ENCODE data around the gene RAD51B. TPM values are rescaled to one million over a fixed set of nuclear protein-coding genes. Genes with fewer than 3 reads are reported as not detected.
"Not testable (repeated sequence)": the region's sequence is repeated elsewhere in the genome, so short reads cannot be mapped to it uniquely, and the experiment has no call there.

The RAD51B gene
- total RNA-seq, 1 donor from 2014 or later, result 14.7 TPM

GRCh38 chr14:67978749-67979148, 159.2 kb downstream of the RAD51B start:
- DNase-seq (ENCODE audit: low spot score), result no peak

GRCh38 chr14:67982711-67983608, 163.4 kb downstream of the RAD51B start:
- no peak for DNase-seq (ENCODE audit: low spot score)

GRCh38 chr14:67984274-67984673, 164.7 kb downstream of the RAD51B start:
- no peak for DNase-seq (ENCODE audit: low spot score)

DNA sequence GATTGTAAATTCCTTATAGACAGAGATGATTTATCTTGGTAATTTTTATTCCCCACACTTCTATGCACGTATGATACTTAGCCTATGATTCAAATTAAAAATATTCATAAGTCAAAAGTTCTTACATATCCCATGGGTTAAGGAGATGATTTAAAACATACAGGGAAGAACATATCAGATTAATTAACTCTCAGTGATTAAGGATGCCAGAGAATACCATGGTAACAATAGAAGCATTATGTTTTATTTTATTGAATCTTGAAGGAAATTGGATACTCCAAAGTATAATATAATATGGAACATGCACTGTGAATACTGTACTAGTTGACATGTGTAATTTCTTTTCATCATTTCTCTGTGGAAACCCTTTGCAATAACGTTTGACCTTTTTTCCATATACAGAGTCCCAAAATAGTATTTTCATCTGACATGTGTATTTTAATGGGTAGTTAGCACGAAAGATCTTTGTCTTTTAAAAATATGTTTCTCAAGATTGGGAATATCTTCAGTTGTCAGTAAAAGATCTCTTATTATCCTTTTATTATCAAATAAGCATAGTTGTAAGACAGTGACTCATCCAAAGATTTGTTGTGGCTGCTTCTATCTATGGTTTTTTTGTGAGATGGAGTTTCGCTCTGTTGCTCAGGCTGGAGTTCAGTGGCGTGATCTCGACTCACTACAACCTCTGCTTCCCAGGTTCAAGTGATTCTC, 166.7 kb downstream of the RAD51B start:
- DNase-seq (ENCODE audit: low spot score), result no peak

DNA sequence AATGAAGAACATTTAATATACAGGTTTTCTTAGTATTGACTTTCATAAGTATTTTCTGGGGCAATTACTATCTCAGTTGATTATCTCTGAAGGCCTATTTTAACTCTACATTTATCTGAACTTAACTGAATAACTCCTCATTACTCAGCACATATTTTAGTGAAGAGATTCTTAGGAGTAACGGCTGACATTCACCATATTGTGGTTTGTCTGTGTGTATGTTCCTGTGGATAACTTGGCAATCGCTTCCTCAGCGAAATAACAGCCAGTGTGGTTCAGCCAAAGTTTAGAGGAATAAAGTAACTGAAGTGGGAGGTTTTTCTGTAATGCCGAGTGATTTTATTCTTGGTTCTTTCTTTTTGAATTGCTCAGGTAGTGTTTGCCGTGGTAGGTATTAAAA, 168.0 kb downstream of the RAD51B start:
- no peak for DNase-seq (ENCODE audit: low spot score)

- DNase-seq (ENCODE audit: low spot score), result not testable (repeated sequence)
Measured at GRCh38 chr14:67988210-67988609, 168.6 kb downstream of the RAD51B start.

GRCh38 chr14:67990576-67990975, 171.0 kb downstream of the RAD51B start:
- no peak for DNase-seq (ENCODE audit: low spot score)

GRCh38 chr14:67994531-67994930, 175.0 kb downstream of the RAD51B start:
- no peak for DNase-seq (ENCODE audit: low spot score)

DNA sequence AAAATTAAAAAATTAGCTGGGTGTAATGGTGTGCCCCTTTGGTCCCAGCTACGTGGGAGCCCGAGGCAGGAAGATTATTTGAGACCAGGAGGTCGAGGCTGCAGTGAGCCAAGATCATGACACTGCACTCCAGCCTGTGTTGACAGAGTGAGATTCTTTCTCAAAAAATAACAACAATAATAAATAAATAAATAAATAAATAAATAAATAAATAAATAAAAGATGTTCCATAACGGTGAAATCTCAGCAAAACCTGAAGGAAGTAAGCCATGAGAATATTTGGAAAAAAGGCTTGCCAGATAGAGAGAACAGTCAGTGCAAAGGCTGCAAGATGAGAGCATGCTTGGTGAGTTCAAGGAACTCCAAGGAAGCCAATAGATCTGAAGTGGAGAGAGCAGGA, 176.7 kb downstream of the RAD51B start:
- DNase-seq (ENCODE audit: low spot score), result no peak

DNA sequence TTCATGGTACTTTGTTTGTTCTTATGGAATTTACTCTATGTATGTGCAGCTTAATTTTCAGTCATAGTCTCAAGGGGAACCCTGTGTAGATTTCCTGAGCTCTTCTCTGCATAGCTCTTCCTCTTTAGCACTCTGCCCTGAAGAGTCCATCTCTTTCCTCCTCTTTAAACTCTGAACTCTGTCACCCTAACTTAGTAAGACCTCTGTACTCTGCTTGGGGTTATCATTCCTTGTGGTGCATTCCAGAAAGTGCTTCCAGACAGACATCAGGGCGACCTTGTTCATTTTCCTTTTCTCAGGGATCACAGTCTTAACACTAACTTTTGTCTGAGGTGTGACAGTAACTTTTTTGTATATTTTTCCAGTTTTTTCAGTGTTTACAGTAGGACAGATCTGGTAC, 179.3 kb downstream of the RAD51B start:
- no peak for DNase-seq (ENCODE audit: low spot score)

DNA sequence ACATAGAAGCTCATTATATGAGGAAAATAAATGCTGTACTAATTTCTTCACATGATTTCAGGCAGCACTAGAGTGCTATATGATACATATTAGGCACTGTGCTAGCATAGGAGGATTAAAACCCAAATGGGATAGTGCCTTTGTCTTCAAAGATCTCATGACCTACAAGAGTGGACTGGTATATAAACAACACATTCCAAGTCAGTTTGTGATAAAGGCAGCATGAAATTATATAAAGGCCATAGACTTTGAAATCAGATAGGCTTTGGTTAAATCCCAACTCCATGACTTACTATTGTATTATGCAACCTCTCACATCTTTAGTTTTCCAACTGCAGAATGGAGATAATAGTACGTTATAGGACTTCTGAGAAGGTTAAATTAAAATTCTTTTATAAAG, 179.7 kb downstream of the RAD51B start:
- no peak for DNase-seq (ENCODE audit: low spot score)

DNA sequence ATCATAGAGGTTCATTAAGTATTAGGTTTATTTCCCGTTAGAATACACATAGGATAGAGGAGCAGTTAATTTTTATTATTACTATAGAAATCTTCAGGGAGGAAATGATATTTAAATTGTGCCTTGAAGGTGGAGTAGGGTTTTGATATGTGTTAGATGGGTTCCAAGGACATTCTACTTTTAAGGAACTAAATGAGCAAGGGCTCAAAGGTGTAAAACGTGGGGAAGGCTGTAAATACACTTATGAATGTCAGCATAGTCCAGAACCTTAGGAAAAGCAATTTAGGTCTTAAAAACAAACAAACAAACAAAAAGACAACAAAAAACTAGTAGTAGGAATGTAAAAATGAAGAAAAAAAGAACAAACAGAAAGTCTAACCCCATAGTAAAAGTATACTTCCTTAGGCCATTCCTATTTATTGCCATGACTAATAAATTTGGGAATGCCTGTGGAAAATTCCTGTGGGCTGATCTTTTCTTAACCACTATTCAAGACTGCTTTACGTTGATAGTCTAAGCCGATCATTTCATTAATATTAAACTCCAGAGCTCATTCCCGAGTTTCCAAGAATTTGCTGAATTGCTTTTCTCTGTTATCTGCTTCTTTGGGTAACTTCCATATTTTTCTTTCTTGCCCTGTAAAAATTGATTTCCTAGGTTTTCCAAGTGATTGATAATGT, 180.3 kb downstream of the RAD51B start:
- no peak for DNase-seq (ENCODE audit: low spot score)

DNA sequence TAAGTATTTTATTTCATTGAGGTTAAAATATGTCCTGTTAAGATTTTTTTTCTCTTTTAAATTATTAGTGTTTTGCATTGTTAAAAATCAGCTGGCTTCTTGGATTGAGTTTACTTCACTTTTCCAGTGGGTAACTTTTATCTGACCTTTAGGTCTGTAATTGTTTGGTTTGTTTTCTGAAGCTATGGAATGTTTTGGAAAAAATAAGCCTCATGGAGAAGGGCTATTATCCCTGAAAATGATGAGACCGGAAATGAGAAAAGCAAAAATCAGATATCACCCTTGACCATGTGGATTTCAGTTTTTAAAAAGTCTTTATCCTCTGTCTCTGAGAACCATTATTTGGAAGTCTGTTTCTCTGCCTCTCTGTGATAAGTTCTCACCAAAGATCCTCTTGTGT, 180.9 kb downstream of the RAD51B start:
- no peak for DNase-seq (ENCODE audit: low spot score)

GRCh38 chr14:68008491-68008890, 188.9 kb downstream of the RAD51B start:
- DNase-seq (ENCODE audit: low spot score), result no peak

GRCh38 chr14:68011406-68012028, 191.9 kb downstream of the RAD51B start:
- DNase-seq (ENCODE audit: low spot score), result no peak

DNA sequence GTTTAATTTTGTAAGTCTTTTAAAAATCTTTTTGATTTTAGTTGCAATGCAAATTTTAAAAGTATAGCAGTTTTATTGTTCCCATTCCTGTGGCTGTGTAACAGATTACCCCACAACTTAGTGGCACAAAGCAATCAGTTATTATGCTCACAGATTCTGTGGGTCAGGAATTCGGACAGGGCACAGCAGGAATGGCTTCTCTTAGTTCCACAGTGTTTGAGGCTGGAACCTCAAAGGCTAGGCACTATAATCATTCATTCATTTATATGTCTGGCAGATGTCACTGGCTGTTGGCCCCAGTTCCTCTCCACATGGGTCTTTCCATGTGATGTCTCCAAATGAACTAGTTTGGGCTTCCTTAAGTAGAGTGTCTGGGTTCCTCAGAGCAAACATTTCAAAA, 193.3 kb downstream of the RAD51B start:
- DNase-seq (ENCODE audit: low spot score), result no peak

DNA sequence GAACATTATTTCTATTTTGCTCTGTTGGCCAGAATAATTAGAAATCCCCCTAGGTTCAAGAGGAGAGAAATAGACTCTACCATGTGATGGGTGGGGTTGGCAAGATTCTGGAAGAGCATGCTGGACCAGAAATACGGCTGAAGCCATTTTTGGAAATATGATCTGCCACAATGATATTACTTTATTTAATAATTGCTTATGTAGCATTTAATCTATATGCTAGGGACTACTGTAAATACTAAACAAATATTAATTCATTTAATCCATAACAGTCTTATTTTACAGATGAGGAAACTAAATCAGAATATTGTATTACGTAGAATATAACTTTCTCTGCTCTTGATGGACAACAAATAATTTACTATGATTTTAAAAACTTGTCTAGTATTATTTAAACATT, 193.7 kb downstream of the RAD51B start:
- no peak for DNase-seq (ENCODE audit: low spot score)

GRCh38 chr14:68014771-68015170, 195.2 kb downstream of the RAD51B start:
- no peak for DNase-seq (ENCODE audit: low spot score)

- DNase-seq (ENCODE audit: low spot score), result no peak
Measured at GRCh38 chr14:68015356-68016254, 196.0 kb downstream of the RAD51B start.

GRCh38 chr14:68016255-68016914, 196.8 kb downstream of the RAD51B start:
- DNase-seq (ENCODE audit: low spot score), result no peak

Data from mesenteric fat pad (tissue), 1 donor.